Measurements from ENCODE around the gene ADCYAP1R1. TPM values are rescaled to one million over a fixed set of nuclear protein-coding genes. Genes with fewer than 3 reads are reported as not detected.

The ADCYAP1R1 gene
- total and polyA plus RNA-seq, 2 of the 8 experiments (the other 6 are each of a cell fraction or from before 2014, with no cell fraction given), result 14.4 to 14.6 TPM

- TF ChIP-seq ATF2 (IDR thresholded peaks at IDR 0.05; ENCODE audit: low read length) (no peak), POU5F1 (IDR thresholded peaks at IDR 0.05; ENCODE audit: low read depth, low read length) (no peak), ASH2L (IDR thresholded peaks at IDR 0.05; ENCODE audit: low read length) (no peak), BACH1 (IDR thresholded peaks at IDR 0.05; ENCODE audit: low read length) (no peak), CHD2 (IDR thresholded peaks at IDR 0.05; ENCODE audit: low read length) (no peak), BCL11A (IDR thresholded peaks at IDR 0.05; ENCODE audit: low read depth in 2 of 2, low read length in 2 of 2) (no peak), CHD1 (IDR thresholded peaks at IDR 0.05; ENCODE audit: low read depth, low read length) (no peak), JUND (IDR thresholded peaks at IDR 0.05; ENCODE audit: low read length) (no peak)
- TF ChIP-seq, protein P1, sequence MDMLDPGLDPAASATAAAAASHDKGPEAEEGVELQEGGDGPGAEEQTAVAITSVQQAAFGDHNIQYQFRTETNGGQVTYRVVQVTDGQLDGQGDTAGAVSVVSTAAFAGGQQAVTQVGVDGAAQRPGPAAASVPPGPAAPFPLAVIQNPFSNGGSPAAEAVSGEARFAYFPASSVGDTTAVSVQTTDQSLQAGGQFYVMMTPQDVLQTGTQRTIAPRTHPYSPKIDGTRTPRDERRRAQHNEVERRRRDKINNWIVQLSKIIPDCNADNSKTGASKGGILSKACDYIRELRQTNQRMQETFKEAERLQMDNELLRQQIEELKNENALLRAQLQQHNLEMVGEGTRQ (IDR thresholded peaks at IDR 0.05; ENCODE audit: low read length), result no peak
These were observed 55.3 kb downstream of the ADCYAP1R1 start (continued) for GRCh38 chr7:31107106-31108090.
